GM18951 (cell line): ENCODE measurements around the gene PDE1C.
"Not testable (repeated sequence)": the region's sequence is repeated elsewhere in the genome, so short reads cannot be mapped to it uniquely, and the experiment has no call there.

Experiments
- POLR2A ChIP-seq: IDR thresholded peaks from 4 replicates; pipeline ENCODE4 v1.6.1; 2011; ENCODE audit warnings: mild to moderate bottlenecking; ENCODE audit not compliant: insufficient read length, insufficient read depth; ENCODE audit errors: extremely low read depth
- in situ Hi-C: fragments of 300-500 bp; cut with MboI; formaldehyde crosslinking; loops from one replicate; pipeline ENCODE4 v1.12.0; 2022; ENCODE audit warnings: low sequenced_read_pairs, mixed read lengths, inconsistent platforms; ENCODE audit not compliant: unreplicated experiment

The PDE1C gene

GRCh38 chr7:31860925-31861324 lies 209.3 kb downstream of the PDE1C start:
- in situ Hi-C loops: no loop called here
- TF ChIP-seq POLR2A: no peak

- TF ChIP-seq POLR2A: no peak
- in situ Hi-C loops: no loop called here
These were observed 212.2 kb downstream of the PDE1C start for GRCh38 chr7:31858055-31858454.

GRCh38 chr7:31857172-31857571 lies 213.0 kb downstream of the PDE1C start:
- in situ Hi-C loops: no loop called here
- no peak for TF ChIP-seq POLR2A

- TF ChIP-seq POLR2A: no peak
- in situ Hi-C loops: no loop called here
These were observed 213.9 kb downstream of the PDE1C start for GRCh38 chr7:31856337-31856736.

- in situ Hi-C loops: no loop called here
- no peak for TF ChIP-seq POLR2A
These were observed 214.7 kb downstream of the PDE1C start for GRCh38 chr7:31855530-31855929.

- in situ Hi-C loops: no loop called here
- TF ChIP-seq POLR2A: no peak
These were observed 216.8 kb downstream of the PDE1C start for GRCh38 chr7:31853380-31853779.

GRCh38 chr7:31852462-31852861 lies 217.7 kb downstream of the PDE1C start:
- in situ Hi-C loops: no loop called here
- no peak for TF ChIP-seq POLR2A

GRCh38 chr7:31851119-31851518 lies 219.1 kb downstream of the PDE1C start:
- no peak for TF ChIP-seq POLR2A
- in situ Hi-C loops: no loop called here

- in situ Hi-C loops: no loop called here
- no peak for TF ChIP-seq POLR2A
These were observed 219.6 kb downstream of the PDE1C start for GRCh38 chr7:31850601-31851000.

- no peak for TF ChIP-seq POLR2A
- in situ Hi-C loops: no loop called here
These were observed 220.1 kb downstream of the PDE1C start for GRCh38 chr7:31850066-31850465.

GRCh38 chr7:31835471-31835870 lies 234.7 kb downstream of the PDE1C start:
- TF ChIP-seq POLR2A: no peak
- in situ Hi-C loops: no loop called here

GRCh38 chr7:31833625-31834024 lies 236.6 kb downstream of the PDE1C start:
- in situ Hi-C loops: not testable (repeated sequence)

- TF ChIP-seq POLR2A: no peak
These were observed 241.7 kb downstream of the PDE1C start for GRCh38 chr7:31828520-31828919.

GRCh38 chr7:31825576-31825975 lies 244.6 kb downstream of the PDE1C start:
- in situ Hi-C loops: no loop called here
- TF ChIP-seq POLR2A: no peak

More at GRCh38 chr7:31828520-31828919, 241.7 kb downstream of the PDE1C start:
- in situ Hi-C loops: no loop called here

- in situ Hi-C loops: no loop called here
- no peak for TF ChIP-seq POLR2A
These were observed 251.2 kb downstream of the PDE1C start for GRCh38 chr7:31819031-31819430.
